ENCODE measurements around the gene THEM4. TPM values are rescaled to one million over a fixed set of nuclear protein-coding genes. Genes with fewer than 3 reads are reported as not detected.

The THEM4 gene
- total and polyA plus RNA-seq, 2 of the 8 experiments (the other 6 are each of a cell fraction or from before 2014, with no cell fraction given): 9.9 to 11.2 TPM

GRCh38 chr1:151923422-151923821 lies 14.1 kb upstream of the THEM4 start:
- TF ChIP-seq NRF1 (IDR thresholded peaks at IDR 0.05; ENCODE audit: low read depth, low read length) (no peak), SP4 (IDR thresholded peaks at IDR 0.05; ENCODE audit: low read length) (no peak), RXRA (IDR thresholded peaks at IDR 0.05; ENCODE audit: insufficient read depth, low read depth, low read length) (no peak), GTF2F1 (IDR thresholded peaks at IDR 0.05; ENCODE audit: borderline replicate concordance, low read depth, low read length) (no peak)
- no peak for DNase-seq (ENCODE audit: low read depth in 1 of 2, low spot score in 2 of 2)
- H3K36me3 ChIP-seq (ENCODE audit: control insufficient read depth in 2 of 4, insufficient read depth in 4 of 4, low read length in 3 of 4): no peaks in the 10 kb centered on the region
- no peak overlapping the region for H3K4me3 ChIP-seq (ENCODE audit: extremely low read depth in 1 of 4, insufficient read depth in 2 of 4, low read depth in 3 of 4, low read length in 4 of 4)
- H3K27ac ChIP-seq (ENCODE audit: low read depth, low read length): no peak overlapping the region
- no peak overlapping the region for H3K4me2 ChIP-seq (ENCODE audit: insufficient read depth in 1 of 2, low read depth in 2 of 2, low read length in 2 of 2)
- H3K4ac ChIP-seq (replicated peaks; ENCODE audit: insufficient read length, low read depth, low read length): no peak overlapping the region
- no peak overlapping the region for H2AFZ ChIP-seq (ENCODE audit: low read length)
- no peaks in the 10 kb centered on the region for H3K23me2 ChIP-seq (ENCODE audit: low read depth, low read length)
- no peak overlapping the region for H3K14ac ChIP-seq (ENCODE audit: insufficient read length)
- no peak overlapping the region for H2BK15ac ChIP-seq (ENCODE audit: low read length)
- H3K27me3 ChIP-seq (replicated peaks in 1 of 4; ENCODE audit: control insufficient read depth in 3 of 4, extremely low read depth in 1 of 4, insufficient read depth in 3 of 4, low read length in 3 of 4): no peaks in the 10 kb centered on the region
- no peak overlapping the region for H3K18ac ChIP-seq (ENCODE audit: extremely low read depth, low read length)
- no peaks in the 10 kb centered on the region for H4K20me1 ChIP-seq (replicated peaks in 1 of 2; ENCODE audit: control insufficient read depth in 1 of 2, insufficient read depth in 2 of 2, low read length in 2 of 2)
- WGBS, 2 experiments (ENCODE audit: extremely low coverage in 1 of 2, insufficient coverage in 1 of 2, insufficient read length in 1 of 2, insufficient replicate concordance in 2 of 2, low coverage in 1 of 2, low lambda C conversion rate in 2 of 2, missing lambda C conversion rate in 1 of 2): 85% methylated on average over 1 of the region's 1 CpG; no CpG with 5 or more reads in 1 of the 2 experiments
- H2BK20ac ChIP-seq (ENCODE audit: low read length): no peak overlapping the region
- no peaks in the 10 kb centered on the region for H3K79me2 ChIP-seq (ENCODE audit: control insufficient read depth in 1 of 2, insufficient read depth in 2 of 2, low read length in 2 of 2)
- no peak overlapping the region for H4K8ac ChIP-seq (ENCODE audit: extremely low read depth, insufficient read depth, low read length)
- H4K5ac ChIP-seq (ENCODE audit: insufficient read length, low read depth, low read length): no peak overlapping the region
- H2AK5ac ChIP-seq (ENCODE audit: low read depth, low read length): no peak overlapping the region
- CTCF ChIA-PET (ENCODE audit: partially characterized antibody): interaction anchor here (1.0 to 1.6 kb wide), 3 partner anchors 11 to 81 kb away, joined by 3 to 5 read pairs (median 4); no protein-coding TSS in a partner anchor
- H3K23ac ChIP-seq (ENCODE audit: insufficient read length): no peak overlapping the region
- H4K91ac ChIP-seq (replicated peaks; ENCODE audit: insufficient read length, low read length): no peak overlapping the region
- no peaks in the 10 kb centered on the region for H3K4me1 ChIP-seq (replicated peaks in 1 of 4; ENCODE audit: control insufficient read depth in 3 of 4, insufficient read depth in 4 of 4, low read length in 3 of 4)
- no peaks in the 10 kb centered on the region for H3K9me3 ChIP-seq (ENCODE audit: insufficient read depth in 2 of 2, low read depth in 1 of 2, low read length in 1 of 2)
- H3K79me1 ChIP-seq (ENCODE audit: low read depth, low read length): no peaks in the 10 kb centered on the region
- FAIRE-seq: no peak
- POLR2A ChIA-PET (ENCODE audit: partially characterized antibody): no interaction called here
- H2BK120ac ChIP-seq (replicated peaks; ENCODE audit: low read depth, low read length): no peak overlapping the region
- no peak overlapping the region for H3K56ac ChIP-seq (replicated peaks; ENCODE audit: insufficient read length, low read depth, low read length)
- H3K9ac ChIP-seq (replicated peaks in 1 of 4; ENCODE audit: extremely low read depth in 1 of 4, low read depth in 3 of 4, low read length in 3 of 4): no peak overlapping the region
- no peak overlapping the region for H2BK12ac ChIP-seq (ENCODE audit: low read depth, low read length)
- no peak overlapping the region for H2BK5ac ChIP-seq (ENCODE audit: low read depth, low read length)
